Measurements from ENCODE around the gene LRP1B.

DNA sequence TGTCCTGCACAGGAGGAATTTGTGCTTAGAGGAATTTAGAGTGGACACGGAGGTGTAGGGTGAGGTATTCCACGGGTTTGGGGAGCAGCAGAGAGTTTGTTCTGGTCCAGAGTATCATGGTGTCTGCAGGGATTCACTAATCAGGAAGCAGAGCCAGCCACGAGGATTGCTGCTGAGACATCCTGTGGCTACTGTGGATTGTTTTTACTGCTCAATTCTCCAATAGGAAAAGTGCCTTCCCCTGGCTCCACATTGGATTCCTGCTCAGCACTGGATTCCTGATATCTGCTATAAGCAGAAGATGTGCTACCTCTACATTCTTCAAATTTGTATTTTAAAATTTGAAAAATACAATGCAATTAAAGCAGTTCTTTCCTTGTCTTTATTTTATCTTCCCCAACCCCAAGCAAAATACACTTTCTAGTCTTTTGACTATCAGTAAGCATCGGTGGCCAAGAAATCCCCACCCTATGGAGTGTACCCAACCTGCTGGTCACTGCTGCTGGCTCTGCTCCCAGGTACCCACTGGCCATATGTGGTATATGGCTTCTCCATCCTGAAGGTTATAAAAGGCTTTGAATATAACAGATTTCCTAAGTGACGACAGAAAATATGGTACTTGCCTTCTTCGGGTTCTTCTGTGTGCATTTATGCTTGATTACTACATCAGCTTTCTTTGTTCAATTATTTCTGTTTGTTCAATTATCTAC, 1947.6 kb downstream of the LRP1B start:
- TF ChIP-seq, protein P1, sequence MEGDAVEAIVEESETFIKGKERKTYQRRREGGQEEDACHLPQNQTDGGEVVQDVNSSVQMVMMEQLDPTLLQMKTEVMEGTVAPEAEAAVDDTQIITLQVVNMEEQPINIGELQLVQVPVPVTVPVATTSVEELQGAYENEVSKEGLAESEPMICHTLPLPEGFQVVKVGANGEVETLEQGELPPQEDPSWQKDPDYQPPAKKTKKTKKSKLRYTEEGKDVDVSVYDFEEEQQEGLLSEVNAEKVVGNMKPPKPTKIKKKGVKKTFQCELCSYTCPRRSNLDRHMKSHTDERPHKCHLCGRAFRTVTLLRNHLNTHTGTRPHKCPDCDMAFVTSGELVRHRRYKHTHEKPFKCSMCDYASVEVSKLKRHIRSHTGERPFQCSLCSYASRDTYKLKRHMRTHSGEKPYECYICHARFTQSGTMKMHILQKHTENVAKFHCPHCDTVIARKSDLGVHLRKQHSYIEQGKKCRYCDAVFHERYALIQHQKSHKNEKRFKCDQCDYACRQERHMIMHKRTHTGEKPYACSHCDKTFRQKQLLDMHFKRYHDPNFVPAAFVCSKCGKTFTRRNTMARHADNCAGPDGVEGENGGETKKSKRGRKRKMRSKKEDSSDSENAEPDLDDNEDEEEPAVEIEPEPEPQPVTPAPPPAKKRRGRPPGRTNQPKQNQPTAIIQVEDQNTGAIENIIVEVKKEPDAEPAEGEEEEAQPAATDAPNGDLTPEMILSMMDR (IDR thresholded peaks at IDR 0.05): no peak
- no peak for TF ChIP-seq POLR2A (IDR thresholded peaks at IDR 0.05)

All from thyroid gland (tissue), 4 donors.